Central memory CD8-positive, alpha-beta T cell (primary cell): ENCODE measurements around the gene HOXD12.
A peak's percentile ranks its signal among the peaks of the same experiment; 100 is the strongest.

Experiments used
- ATAC-seq: fragments of 150-1000 bp; cut with Tn5 transposase; replicated peaks from 2 replicates; pipeline ENCODE4 v1.10.0; 2022; ENCODE audit warnings: mild to moderate bottlenecking, moderate FRiP score, moderate number of reproducible peaks; ENCODE audit not compliant: poor library complexity, severe bottlenecking; ENCODE audit errors: extremely low read depth
- DNase-seq, 2 donors: peaks; one replicate each; pipeline ENCODE4 v3.0.0; 2021; ENCODE audit warnings: low spot score in 2 of 2
- H3K27ac Mint-ChIP-seq: one replicate; pipeline ENCODE4 v1.8.0; 2022; ENCODE audit warnings: low read depth, mild to moderate bottlenecking, moderate library complexity, mixed read lengths
- H3K27me3 Mint-ChIP-seq: one replicate; pipeline ENCODE4 v1.8.0; 2022; ENCODE audit warnings: mixed read lengths
- H3K36me3 Mint-ChIP-seq: one replicate; pipeline ENCODE4 v1.8.0; 2022; ENCODE audit warnings: mild to moderate bottlenecking, moderate library complexity, mixed read lengths; ENCODE audit not compliant: insufficient read depth
- H3K4me1 Mint-ChIP-seq: one replicate; pipeline ENCODE4 v1.8.0; 2022; ENCODE audit warnings: mixed read lengths
- H3K4me3 Mint-ChIP-seq: one replicate; pipeline ENCODE4 v1.8.0; 2022; ENCODE audit warnings: mild to moderate bottlenecking, moderate library complexity, mixed read lengths
- H3K9me3 Mint-ChIP-seq: one replicate; pipeline ENCODE4 v1.8.0; 2022; ENCODE audit warnings: mixed read lengths

HOXD12 gene

GRCh38 chr2:176117162-176117822 is 17.7 kb downstream of the HOXD12 start:
- no peaks in the 10 kb centered on the region for H3K9me3 Mint-ChIP-seq
- H3K4me1 Mint-ChIP-seq = peaks cover 16% of the 10 kb centered on the region
- H3K4me3 Mint-ChIP-seq = no peak overlapping the region
- ATAC-seq (no peak), DNase-seq (no peak)
- peak overlapping the region; percentile 21 for H3K27ac Mint-ChIP-seq
- H3K27me3 Mint-ChIP-seq = peaks cover 89% of the 10 kb centered on the region
- peaks cover 22% of the 10 kb centered on the region for H3K36me3 Mint-ChIP-seq

DNA sequence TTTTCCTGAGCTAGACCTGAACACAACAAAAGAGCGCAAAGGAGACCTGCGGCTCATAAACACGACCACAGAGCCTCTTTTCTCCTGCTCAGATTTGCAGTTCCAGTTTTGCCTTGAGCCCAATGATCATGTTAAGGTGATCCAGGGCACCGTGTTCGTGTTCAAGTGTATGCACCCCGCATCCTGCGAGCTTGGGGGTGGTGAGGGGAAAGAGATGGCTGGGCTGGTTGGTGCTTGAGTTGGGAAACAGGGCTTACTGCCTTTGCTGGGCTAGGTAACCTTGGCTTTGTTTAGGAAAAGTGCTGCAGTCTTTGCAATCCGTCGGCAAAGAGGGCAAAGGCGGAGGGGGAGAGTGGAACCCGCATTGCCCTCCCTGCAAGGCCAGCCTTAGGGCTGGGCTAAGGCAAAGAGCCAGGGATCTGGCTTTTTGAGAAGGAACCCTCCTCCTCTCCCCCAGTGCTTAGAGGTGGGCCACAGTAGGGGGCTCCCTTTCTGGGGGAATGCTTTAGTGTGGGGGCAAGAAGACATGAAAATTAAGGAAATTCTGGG is 18.3 kb downstream of the HOXD12 start:
- Mint-ChIP-seq H3K27me3 (peaks cover 83% of the 10 kb centered on the region), H3K36me3 (peaks cover 19% of the 10 kb centered on the region)

DNA sequence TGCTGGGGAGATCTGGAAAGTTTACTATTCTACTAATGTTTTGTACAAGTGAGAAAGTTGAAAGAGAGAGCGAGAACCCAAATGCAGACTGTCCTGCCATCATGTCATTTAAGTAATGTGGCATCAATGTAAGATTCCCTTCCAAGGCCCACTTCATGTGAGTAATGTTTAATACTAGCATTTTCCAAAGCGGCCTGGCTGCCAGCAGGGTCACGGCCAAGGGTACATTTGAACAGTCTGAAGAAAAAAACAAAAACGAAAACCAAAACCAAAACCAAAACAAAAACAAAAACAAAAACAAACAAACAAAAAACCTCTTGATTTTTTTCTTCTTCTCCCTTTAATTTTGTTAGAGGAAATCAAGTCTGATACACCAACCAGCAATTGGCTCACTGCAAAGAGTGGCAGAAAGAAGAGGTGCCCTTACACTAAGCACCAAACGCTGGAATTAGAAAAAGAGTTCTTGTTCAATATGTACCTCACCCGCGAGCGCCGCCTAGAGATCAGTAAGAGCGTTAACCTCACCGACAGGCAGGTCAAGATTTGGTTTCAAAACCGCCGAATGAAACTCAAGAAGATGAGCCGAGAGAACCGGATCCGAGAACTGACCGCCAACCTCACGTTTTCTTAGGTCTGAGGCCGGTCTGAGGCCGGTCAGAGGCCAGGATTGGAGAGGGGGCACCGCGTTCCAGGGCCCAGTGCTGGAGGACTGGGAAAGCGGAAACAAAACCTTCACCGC is 19.2 kb downstream of the HOXD12 start:
- peaks cover 81% of the 10 kb centered on the region for H3K27me3 Mint-ChIP-seq
- H3K4me1 Mint-ChIP-seq = peaks cover 16% of the 10 kb centered on the region
- peaks cover 22% of the 10 kb centered on the region for H3K36me3 Mint-ChIP-seq
- DNase-seq = no peak
- no peaks in the 10 kb centered on the region for H3K9me3 Mint-ChIP-seq
- no peak overlapping the region for H3K27ac Mint-ChIP-seq
- ATAC-seq = no peak
- H3K4me3 Mint-ChIP-seq = peak overlapping the region; percentile 36

More for the DNA sequence above, 18.3 kb downstream of the HOXD12 start:
- H3K4me3 Mint-ChIP-seq = no peak overlapping the region
- H3K9me3 Mint-ChIP-seq = no peaks in the 10 kb centered on the region
- H3K27ac Mint-ChIP-seq = no peak overlapping the region
- H3K4me1 Mint-ChIP-seq = peaks cover 16% of the 10 kb centered on the region
- ATAC-seq (no peak), DNase-seq (no peak)

GRCh38 chr2:176120364-176121189 is 21.0 kb downstream of the HOXD12 start:
- ATAC-seq (no peak), DNase-seq (no peak)
- Mint-ChIP-seq H3K9me3 (no peaks in the 10 kb centered on the region), H3K4me1 (peaks cover 16% of the 10 kb centered on the region), H3K27ac (no peak overlapping the region), H3K36me3 (peaks cover 24% of the 10 kb centered on the region), H3K27me3 (peaks cover 85% of the 10 kb centered on the region), H3K4me3 (no peak overlapping the region)

GRCh38 chr2:176121190-176122051 is 21.8 kb downstream of the HOXD12 start:
- no peak for DNase-seq
- Mint-ChIP-seq H3K4me1 (peaks cover 16% of the 10 kb centered on the region), H3K9me3 (no peaks in the 10 kb centered on the region), H3K36me3 (peaks cover 23% of the 10 kb centered on the region), H3K27ac (no peak overlapping the region), H3K4me3 (no peak overlapping the region), H3K27me3 (peaks cover 85% of the 10 kb centered on the region)
- ATAC-seq = no peak

DNA sequence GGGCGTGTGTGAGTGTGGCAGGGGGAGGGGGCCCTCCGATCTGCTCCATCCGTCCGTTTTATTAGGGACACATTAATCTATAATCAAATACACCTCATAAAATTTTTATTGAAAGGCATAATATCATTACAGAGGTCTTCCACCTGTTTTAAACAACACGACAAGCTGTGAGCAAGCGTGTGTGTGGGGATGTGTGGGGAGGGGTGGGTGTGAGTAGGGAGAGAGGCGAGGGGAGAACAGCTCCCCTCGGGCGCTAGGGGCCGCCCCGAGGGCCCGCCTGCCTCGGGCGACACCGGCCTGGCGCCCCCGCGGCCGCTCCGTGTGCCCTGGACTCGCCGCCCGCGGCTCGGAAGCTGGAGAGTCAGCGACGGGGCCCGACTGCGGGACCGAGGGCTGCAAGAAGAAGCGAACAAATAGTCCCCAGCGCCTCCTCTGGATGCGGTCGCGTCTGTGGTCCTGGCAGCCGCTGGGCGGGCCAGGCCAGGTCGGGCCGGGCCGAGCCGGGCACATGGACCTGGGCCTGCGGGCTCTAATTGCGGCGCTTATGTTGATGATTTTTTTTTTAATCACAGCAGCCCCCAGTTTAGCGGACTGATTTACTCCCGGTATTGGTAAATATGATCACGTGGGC is 22.6 kb downstream of the HOXD12 start:
- Mint-ChIP-seq H3K4me3 (no peak overlapping the region), H3K27ac (no peak overlapping the region), H3K27me3 (peaks cover 85% of the 10 kb centered on the region), H3K36me3 (peaks cover 19% of the 10 kb centered on the region), H3K9me3 (no peaks in the 10 kb centered on the region), H3K4me1 (peaks cover 16% of the 10 kb centered on the region)
- no peak for ATAC-seq
- DNase-seq = no peak

- Mint-ChIP-seq H3K27ac (no peak within 1 kb of the TSS), H3K4me3 (no peak within 1 kb of the TSS), H3K27me3 (peaks cover 85% of the 10 kb centered on the region), H3K4me1 (peaks cover 18% of the 10 kb centered on the region), H3K9me3 (no peaks in the 10 kb centered on the region), H3K36me3 (peaks cover 21% of the 10 kb centered on the region)
- no peak for DNase-seq
- no peak for ATAC-seq
Measured at GRCh38 chr2:176122683-176123410, 23.3 kb downstream of the HOXD12 start, which contains the start of gene HOXD9. Gene HOXD9 (plus strand): TSS chr2:176122719. CDS start chr2:176122769, 50 bp downstream.

- no peak overlapping the region for H3K4me3 Mint-ChIP-seq
- ATAC-seq = no peak
- H3K36me3 Mint-ChIP-seq = peaks cover 26% of the 10 kb centered on the region
- no peak overlapping the region for H3K27ac Mint-ChIP-seq
- no peaks in the 10 kb centered on the region for H3K9me3 Mint-ChIP-seq
- no peak for DNase-seq
- H3K27me3 Mint-ChIP-seq = peaks cover 85% of the 10 kb centered on the region
- H3K4me1 Mint-ChIP-seq = peaks cover 18% of the 10 kb centered on the region
Measured at GRCh38 chr2:176123411-176124109, 24.0 kb downstream of the HOXD12 start.

DNA sequence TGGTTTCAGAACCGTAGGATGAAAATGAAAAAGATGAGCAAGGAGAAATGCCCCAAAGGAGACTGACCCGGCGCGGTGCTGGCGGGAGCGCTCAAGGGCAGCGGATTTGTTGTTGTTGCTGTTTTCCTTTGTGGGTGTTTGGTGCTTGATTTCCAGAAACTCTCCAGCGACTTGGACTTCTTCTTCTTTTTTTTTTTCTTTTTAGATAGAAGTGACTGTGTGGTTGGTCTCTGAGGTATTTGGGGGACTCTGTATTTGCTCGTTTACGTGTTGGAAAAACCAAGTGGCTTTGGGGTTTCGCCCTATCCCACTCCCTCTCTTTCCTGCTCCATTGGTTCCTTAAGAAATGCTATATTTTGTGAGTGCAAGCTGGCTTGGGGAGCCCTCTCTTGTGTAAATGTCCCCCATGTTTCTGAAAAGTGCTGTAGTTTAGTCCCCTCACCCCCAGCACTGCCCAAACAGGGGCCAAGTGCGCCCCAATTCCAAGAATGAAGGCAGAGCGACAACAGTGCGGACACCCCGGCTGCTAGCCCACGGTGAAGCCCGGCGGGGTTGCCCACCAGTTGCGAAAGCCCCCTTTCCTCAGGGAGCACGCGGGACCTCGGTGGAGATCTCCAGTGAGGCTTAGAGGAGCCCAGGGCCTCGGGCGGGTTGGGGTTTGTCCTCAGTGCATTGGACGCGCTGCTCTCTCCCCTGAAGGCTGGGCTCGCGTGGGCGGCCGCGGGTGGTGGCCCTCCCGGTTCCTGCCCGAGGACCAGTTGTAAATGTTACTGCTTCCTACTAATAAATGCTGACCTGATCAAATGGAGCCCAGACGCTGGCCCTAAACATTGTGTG is 24.7 kb downstream of the HOXD12 start:
- DNase-seq (no peak), ATAC-seq (no peak)
- no peak overlapping the region for H3K4me3 Mint-ChIP-seq
- H3K27me3 Mint-ChIP-seq = peaks cover 85% of the 10 kb centered on the region
- H3K4me1 Mint-ChIP-seq = peaks cover 16% of the 10 kb centered on the region
- peaks cover 27% of the 10 kb centered on the region for H3K36me3 Mint-ChIP-seq
- H3K9me3 Mint-ChIP-seq = no peaks in the 10 kb centered on the region
- H3K27ac Mint-ChIP-seq = no peak overlapping the region
